Activated CD8-positive, alpha-beta memory T cell treated with anti-CD3 and anti-CD28 coated beads, Interleukin-2, amount 50 U/mL, for 24 hours (primary cell): ENCODE measurements around the gene THBD.
"Not testable (repeated sequence)": the region's sequence is repeated elsewhere in the genome, so short reads cannot be mapped to it uniquely, and the experiment has no call there.

Experiments
- DNase-seq: peaks from one replicate; pipeline ENCODE4 v3.0.0-alpha.2; 2020; ENCODE audit errors: extremely low read depth

Gene THBD

DNA sequence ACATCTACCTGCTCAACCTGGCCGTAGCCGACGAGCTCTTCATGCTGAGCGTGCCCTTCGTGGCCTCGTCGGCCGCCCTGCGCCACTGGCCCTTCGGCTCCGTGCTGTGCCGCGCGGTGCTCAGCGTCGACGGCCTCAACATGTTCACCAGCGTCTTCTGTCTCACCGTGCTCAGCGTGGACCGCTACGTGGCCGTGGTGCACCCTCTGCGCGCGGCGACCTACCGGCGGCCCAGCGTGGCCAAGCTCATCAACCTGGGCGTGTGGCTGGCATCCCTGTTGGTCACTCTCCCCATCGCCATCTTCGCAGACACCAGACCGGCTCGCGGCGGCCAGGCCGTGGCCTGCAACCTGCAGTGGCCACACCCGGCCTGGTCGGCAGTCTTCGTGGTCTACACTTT lies 13.7 kb downstream of the THBD start:
- DNase-seq, result no peak

DNA sequence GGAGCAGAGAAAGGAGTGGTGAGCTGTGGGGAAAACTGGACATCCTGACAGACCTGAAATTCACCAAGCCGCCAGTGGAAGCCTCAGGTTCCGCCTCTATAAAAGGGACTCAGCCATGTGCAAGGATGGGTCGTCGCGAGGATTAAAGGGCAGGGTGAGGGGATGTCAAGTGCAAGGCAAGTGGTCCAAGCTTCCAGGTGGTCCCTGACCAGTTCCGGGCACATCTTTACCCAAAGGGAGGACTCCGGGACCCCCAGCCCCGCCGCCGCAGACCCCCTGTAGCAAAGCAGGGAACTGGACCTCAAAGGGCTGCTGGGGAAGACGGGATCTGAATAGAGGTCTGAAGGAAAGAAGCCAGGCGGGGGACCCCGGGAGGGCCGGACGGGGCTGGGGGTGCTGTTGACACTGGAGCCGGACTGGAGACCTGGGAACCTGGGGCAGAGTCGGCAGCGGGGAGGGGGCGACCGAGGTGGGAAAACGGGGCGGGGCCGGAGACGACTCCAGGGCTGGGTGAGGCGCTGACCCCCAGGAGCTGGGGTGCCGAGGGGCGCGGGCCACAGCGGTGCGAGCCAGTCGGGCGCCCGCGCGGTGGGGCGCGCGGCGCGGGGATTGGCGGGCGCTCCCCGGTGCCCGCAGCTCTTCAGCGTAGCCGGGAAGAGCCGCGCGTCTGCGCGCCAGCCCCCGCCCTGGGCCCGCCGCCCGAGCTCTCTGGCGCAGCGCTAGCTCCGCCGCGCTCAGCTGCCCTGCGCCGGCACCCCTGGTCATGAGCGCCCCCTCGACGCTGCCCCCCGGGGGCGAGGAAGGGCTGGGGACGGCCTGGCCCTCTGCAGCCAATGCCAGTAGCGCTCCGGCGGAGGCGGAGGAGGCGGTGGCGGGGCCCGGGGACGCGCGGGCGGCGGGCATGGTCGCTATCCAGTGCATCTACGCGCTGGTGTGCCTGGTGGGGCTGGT lies 14.5 kb downstream of the THBD start, which contains the start of gene SSTR4:
Gene SSTR4, plus strand, starts transcription at position 592 of the 951 bp plus-strand sequence. Its CDS starts 172 bp downstream, at position 764.
- no peak for DNase-seq

DNA sequence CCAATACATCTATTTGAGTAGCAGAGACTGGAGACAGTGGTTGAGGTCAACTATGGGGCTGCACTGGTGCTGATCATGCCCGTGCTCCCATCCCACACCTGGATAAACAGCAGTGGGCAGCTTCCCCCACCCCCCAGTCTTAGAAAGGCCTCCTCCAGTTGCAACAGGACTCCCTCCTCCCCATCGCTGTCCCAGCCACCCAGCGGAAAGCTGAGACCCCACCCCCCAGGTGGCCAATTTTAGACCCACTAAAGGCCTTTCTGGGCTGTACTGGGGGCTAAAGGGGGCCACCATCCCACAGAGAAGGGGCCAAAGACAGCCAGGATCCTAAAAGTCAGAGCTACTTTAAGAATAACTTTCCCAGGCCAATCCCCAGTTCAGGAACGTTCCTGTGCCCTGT lies 15.6 kb downstream of the THBD start:
- no peak for DNase-seq

DNA sequence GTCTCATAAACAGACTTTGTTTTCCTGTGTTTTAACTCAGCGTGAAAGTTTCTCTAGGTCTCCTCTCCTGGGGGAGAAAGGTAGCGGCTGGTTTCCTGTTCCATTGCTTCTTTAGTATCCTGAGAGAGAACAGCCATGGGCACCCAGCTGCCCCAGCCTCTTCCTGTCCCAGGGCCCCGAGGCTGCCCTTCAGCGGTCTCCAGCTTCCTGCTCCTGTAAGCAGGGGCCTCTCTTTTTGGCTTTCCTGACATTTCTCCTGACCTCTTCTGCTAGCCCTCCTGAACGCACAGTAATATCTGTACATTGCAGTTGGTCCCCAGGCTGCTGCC lies 16.8 kb downstream of the THBD start:
- no peak for DNase-seq

DNA sequence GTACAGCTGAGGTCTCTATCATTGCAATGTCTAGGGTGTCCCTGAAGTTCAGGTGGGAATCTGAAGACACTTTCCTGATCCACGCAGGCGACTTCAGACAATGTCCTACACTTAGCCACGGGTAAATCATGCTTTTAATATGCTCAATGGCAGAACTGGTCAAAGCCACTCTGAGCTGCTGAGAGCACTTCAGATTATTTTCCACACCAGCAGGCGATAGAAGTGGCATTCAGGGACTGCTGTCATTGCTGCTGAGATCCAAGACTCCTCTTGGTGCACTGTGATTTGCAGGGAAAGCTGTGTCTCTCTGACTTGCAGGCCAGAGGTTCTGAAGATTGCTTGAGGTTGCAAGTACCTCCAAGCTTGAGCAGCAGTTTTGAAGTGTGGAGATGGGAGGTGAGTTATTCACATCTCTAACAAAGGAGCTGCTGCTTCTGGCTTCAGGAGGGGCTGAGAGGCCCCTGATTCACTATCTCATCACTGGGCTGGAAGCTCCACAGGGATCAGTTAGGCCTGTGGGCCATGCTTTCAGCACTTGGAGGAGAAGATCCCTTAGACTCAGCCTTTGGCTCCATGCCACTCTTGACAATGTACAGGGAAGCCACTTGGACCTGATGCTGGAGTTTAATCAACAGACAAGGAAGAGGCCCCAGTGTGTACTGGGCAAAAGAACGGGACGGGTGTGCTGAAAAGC lies 17.3 kb downstream of the THBD start:
- DNase-seq, result no peak

DNA sequence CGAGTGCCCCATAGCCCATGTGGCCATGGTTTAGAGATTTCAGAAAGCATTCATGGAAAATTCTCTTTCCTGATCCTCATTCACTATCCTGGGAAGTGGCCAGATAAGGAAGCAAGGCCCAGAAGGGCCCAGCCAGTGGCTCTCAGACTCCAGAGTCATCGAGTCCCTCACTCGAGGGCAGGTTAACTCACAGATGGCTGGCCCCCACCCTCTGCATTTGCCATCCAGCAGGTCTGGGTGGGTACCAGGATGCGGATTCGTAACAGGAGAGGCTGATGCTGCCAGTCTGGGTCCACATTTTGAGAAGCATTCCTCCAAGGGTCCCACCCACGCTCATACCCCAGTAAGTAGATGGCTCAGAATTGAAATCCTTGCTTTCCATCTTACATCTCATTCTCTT lies 18.1 kb downstream of the THBD start:
- DNase-seq, result no peak

DNA sequence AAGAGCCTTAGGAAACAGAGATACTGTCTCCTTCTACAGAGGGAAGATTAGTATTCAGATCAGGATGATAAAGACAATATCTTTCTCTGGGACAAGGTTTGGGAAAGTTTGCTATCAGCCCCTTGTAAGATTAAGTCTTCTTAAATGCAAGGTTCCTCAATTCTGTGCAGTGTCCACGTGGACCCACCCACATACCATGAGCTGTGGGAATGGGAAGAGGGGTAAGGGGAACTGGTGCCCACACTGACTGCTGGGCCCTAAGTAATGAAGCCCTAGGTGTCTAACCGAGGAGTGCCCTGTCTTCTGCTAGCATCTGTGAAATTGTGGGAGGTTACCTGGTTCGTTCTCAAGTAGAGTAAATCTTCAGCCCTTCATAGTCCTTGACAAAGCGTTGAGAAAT lies 20.1 kb downstream of the THBD start:
- no peak for DNase-seq

DNA sequence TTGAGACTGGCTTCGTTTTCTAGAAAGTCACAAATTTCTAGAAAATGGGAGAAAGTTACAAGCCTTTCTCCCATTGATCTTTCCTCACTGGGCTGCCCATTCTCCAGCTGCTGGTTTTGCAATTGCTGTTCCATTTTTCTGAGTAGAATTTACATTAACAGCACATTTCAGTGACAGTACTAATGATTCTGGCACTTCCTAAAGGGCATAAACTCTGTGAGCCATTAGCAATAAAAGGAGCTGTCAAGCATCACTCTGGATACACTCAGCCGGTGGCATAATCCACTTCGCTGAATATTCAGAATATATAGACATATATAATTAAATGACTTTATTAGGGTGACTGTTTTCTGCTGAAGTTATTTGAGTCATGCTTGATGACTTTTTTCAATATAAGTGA lies 21.1 kb downstream of the THBD start:
- no peak for DNase-seq

DNA sequence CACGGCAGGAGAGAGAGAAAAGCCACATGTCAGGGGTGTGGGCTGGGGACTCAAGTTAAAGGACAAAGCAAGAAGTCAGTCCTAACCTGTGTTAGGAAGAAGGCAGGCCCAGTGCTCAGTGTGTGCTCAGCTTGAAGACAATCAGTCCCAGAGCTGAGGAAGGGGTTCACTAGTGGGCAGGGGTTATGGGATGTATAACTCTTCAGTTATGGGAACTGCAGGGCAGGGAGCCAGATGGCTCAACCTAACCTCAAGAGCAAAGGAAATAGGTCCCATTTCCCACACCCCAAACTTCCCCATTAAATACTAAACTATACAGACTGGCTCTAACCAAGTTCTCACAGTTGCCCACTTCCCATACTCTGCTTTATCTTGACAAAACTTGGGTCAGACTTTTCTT lies 21.8 kb downstream of the THBD start:
- no peak for DNase-seq

DNA sequence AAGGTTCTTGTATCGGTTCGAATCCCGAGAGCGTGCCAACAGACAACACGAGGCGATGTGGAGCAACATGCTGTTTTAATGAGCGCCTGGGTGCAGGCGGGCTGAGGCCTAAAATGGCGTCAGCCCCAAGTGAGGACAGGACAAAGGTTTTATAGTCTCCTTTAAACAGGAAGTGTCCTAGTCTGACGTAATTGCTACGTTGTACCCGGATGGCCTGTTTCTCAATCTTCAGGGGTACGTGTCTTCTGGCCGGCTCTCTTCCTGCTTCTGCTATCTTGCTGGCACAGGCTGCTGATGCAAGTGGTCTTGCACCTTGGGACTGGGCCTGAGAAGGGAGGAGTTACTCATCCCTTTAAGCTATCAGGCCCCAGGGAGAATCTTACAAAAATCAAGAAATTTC lies 24.0 kb downstream of the THBD start:
- not testable (repeated sequence) for DNase-seq

DNA sequence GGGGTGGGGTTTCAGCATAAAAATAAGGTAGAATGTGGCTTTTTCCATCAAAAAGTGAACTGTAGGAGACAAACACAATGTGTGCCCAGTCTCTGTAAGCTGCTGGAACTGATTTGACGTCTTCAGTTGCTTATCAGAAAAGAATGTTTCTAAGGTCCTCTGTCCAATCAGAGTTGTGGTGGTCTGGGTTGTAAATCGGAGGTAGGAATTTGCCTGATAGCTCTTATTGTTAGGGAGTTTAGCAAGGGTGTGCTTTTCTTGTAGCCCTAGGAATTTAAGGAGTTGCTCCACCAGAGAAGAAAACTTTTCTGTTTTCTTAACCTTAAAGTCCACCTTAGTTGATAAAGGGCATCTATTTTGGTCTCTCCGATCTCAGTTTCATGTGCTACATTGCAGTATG lies 24.8 kb downstream of the THBD start:
- no peak for DNase-seq

DNA sequence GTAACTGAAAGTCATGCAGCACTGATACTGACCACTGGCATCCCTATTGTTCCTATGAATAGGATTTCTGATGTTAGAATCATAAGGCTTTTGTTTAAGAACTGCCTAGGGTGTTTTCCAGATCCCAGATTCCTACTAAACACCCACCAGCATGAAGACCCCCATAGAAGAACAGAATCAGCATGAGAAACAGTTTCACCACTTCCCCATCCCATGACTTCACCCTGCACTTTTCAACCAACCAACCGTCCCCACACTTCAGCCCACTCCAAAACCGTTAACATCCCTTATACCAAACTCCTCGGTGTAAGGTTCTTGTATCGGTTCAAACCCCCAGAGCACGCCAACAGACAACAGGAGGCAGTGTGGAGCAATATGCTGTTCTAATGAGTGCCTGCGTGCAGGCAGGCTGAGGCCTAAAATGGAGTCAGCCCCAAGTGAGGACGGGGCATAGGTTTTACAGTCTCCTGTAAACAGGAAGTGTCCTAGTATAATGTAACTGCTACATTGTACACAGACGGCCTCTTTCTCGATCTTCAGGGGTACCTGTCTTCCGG lies 25.8 kb downstream of the THBD start:
- no peak for DNase-seq

DNA sequence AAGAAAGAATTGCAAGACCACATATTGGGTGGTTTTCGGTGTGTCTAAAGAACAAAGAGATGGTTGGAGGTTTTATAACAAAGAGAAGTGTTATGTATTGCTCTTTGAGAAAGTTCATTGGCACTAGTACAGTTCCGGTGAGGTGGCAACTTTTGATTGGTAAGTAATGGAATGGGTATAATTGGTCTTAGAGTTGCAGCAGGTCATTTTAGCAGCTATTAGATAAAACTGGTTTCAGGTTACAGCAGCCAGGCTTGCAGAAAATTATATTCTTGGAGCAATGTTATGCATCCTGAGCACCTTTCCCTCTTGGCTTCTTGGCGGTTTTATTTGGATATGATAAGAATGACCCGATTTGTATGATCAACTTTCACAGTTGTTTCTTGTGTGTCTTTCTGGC lies 26.6 kb downstream of the THBD start:
- DNase-seq, result no peak

DNA sequence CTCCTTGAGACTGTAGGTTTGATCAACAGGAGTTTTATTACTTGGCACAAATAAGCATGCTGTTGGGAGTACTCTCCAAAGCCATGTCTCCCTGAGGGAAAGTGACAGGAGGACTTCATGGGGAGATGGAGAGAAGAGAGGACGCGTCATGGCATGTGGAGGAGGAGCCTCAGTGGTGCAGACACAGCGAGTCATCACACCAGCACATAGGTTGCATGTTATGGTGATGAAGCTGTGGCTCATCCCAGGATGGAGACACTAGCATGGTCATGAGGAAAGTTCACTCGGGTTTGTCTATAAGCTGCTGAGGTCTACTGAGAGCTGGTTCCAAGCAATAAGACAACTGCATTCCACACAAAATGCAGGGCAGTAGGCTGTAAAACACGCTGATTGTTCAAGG lies 27.5 kb downstream of the THBD start:
- no peak for DNase-seq

DNA sequence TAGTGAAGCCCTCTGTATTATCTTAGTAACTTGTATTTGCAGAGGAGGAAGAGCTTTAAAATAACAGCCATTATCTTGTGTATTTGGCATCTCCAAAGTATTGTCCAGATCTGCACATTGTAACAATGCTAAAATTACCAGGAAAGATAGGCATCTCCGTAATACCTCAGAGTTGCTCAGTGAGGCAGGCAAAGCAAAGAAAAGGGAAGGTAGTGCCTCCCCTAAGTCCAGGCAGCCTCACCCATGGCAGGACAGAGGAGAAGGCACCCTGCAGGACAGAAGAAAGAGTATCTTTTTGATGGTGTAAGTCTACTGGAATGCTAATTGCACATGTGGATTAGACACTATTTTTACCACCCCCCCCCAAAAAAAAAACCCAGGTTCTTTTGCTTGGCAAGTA lies 27.9 kb downstream of the THBD start:
- no peak for DNase-seq

DNA sequence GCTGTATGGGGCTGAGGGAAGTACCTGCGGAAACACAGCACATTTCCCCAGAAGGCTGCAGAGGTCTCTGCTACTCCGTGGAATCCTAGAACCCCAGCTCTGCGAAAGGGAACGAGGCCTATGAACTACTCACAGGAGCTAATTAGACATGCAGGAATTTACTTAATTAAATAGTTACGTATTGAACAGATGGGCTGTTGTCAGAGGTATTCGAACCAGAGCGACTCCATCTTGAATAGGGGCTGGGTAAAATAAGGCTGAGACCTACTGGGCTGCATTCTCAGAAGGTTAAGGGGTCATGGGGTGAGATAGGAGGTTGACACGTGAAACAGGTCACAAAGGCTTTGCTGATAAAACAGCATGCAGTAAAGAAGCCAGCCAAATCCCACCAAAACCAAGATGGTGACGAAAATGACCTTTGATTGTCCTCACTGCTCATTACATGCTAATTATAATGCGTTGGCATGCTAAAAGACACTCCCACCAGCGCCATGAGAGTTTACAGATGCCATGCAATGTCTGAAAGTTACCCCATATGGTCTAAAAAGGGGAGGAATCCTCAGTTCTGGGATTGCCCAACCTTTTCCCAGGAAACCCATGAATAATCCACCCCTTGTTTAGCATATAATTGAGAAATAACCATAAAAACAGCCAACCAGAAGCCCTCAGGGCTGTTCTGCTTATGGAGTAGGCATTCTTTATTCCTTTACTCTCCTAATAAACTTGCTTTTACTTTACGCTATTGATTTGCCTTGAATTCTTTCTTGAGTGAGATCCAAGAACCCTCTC lies 29.0 kb downstream of the THBD start:
- DNase-seq, result no peak

DNA sequence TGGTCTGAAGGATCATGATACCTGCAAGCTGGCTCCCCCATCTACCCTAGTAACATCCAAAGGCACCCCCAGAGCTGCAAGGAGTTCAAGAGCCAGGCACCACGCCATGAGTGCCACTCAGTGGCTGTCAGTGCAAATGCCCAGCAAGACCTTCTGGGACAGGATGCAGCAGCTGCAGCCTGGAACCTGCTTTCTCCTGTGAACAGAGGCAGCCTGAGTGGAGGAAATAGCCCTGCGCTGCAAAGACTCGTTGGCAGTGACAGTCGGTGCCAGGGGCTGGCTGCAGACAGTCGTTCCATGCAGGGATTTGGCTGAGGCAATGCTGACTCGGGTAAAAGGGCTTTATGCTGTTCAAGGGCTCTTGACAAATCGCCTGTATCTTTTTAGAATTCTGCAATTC lies 30.1 kb downstream of the THBD start:
- no peak for DNase-seq

DNA sequence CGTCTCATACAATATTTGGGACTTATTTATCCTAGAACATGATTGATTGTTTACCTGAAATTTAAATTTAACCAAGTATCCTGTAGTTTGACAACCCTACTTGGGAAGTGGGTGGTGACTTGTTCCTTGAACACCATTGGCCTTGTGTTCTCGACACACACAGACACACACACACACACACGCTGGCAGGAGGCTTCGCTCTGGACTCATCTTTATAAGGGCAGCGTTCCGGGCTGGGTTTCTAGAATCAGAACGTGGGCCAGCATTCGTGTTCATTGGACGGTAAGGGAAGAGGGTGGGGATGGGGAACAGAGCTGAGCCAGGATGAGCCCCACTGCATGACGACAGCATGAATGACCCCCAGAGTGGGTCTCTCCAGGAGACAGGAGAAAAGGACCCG lies 30.5 kb downstream of the THBD start:
- DNase-seq, result no peak

DNA sequence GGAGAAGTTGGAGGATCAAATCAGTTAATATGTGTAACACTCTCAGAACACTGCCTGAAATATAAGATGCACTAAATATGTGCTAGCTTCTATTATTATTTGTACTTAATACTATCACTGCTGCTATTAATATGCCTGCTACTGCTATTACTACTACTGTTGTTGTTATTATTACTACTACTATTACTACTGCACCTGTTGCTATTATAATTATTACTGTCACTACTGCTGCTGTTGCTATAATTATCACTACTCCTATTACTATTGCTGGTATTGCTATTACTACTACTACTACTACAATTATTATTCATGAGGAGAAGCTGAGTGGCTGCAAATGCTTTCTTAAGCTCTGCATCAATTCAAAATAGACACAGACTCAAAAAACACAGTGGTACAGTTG lies 31.0 kb downstream of the THBD start:
- DNase-seq, result no peak

DNA sequence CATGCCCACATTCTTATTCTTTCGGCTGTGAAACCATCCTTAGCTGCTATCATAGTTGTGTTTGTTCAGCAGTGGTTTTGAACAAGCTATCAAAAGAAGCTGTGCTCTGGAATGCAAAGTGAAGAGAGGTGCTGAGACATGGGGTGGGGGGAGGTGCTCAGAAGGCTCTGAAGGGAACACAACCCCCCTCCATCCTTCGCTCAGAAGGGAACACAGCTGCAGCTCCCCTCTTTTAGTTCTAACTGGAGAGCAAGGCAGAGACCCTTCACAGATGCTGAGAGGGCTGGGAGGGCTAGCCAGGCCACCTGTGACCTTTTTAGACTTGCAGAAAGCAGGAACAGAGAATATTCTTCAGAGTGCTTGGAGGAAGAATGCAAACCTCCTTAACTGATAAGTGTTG lies 32.0 kb downstream of the THBD start:
- no peak for DNase-seq

DNA sequence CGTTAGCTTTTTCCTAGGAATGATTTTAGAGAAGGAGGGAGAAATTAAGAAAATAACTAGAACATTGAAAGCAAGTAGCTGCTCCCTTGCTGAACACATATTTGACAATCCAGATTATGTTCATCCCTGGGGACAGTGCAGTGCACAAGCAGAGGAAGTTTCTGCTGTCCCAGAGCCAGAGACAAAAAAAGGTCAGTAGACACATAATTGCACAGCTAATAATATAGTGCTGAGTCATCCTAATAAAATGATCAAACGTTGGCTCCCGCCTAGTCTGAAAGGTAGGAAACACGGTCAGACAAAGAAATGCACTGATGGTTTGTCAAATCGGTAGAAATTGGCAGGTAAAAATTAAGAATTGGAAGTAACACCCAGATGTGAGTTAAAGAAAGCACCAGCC lies 36.0 kb downstream of the THBD start:
- no peak for DNase-seq

DNA sequence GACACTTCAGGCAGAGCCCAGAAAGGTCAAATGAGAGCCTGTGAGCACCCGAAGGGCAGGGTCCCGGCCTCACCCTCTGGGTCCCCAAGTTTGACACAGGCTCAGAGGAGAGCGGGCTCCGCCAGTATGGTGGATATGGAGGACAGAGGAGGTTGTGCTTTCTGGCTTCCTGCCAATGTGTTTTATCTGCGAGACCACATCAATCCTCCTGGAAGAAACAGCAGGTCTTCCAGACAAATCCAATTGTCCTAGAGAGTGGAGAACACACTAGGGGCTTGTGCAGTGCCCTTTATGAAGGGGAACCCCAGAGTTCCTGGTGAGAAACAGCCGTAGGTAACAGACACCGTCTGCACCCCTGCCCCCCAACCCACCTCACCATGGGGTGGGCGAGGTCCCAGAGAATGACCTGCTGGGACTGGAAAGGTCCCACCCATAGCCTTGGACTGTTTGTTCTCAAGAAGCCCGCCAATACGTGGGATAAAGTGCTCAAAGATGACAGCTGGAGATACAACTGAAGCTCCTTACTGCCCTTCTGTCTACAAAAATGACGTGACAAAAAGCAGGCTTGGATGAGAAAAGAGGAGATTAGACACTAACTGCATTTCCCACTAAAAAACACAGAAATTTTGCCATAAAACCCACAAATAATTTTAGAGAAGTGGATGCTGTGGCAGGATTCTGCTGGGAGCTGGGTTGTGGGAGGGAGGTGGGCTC lies 38.3 kb downstream of the THBD start:
- DNase-seq, result no peak
